Measurements from ENCODE around the gene KRTAP24-1.

- TF ChIP-seq CTCF (IDR thresholded peaks at IDR 0.05) (no peak), POLR2A (IDR thresholded peaks at IDR 0.05) (no peak)
These were observed 42.1 kb downstream of the KRTAP24-1 start for GRCh38 chr21:30240661-30241060.
